ENCODE data around the gene C14orf180. TPM values are rescaled to one million over a fixed set of nuclear protein-coding genes. Genes with fewer than 3 reads are reported as not detected.
A peak's percentile ranks its signal among the peaks of the same experiment; 100 is the strongest.

Gene C14orf180
- total RNA-seq, 6 experiments from 2014 or later = 0.35 to 4.0 (median 1.9) TPM

GRCh38 chr14:104584557-104584956 lies 5.0 kb downstream of the C14orf180 start:
- DNase-seq (no peak), ATAC-seq (no peak)

GRCh38 chr14:104585966-104586697 lies 6.6 kb downstream of the C14orf180 start:
- intact Hi-C loops (cut with DNase I) = no loop called here
- Histone ChIP-seq H3K4me3 (no peak overlapping the region), H3K27me3 (no peaks in the 10 kb centered on the region), H3K36me3 (no peaks in the 10 kb centered on the region), H3K27ac (no peak overlapping the region), H3K4me1 (no peaks in the 10 kb centered on the region), H3K9me3 (no peaks in the 10 kb centered on the region)
- ATAC-seq = peak in 1 of 4 donors; percentile 5
- TF ChIP-seq CTCF (IDR thresholded peaks at IDR 0.05) = no peak
- TF ChIP-seq POLR2A (IDR thresholded peaks at IDR 0.05) = no peak
- no peak for DNase-seq
- 60% methylated on average over 22 of the region's 24 CpGs for WGBS (ENCODE audit: insufficient coverage, low coverage, low lambda C conversion rate, missing lambda C conversion rate)

More at GRCh38 chr14:104584557-104584956, 5.0 kb downstream of the C14orf180 start:
- H3K27me3 ChIP-seq = no peaks in the 10 kb centered on the region
- no peaks in the 10 kb centered on the region for H3K36me3 ChIP-seq
- WGBS (ENCODE audit: insufficient coverage, low coverage, low lambda C conversion rate, missing lambda C conversion rate) = 43% methylated on average over 2 of the region's 10 CpGs
- TF ChIP-seq POLR2A (IDR thresholded peaks at IDR 0.05) (no peak), CTCF (IDR thresholded peaks at IDR 0.05) (no peak)
- no peak overlapping the region for H3K27ac ChIP-seq
- H3K4me1 ChIP-seq = peaks cover 0 to 6% (median 3%) of the 10 kb centered on the region in 4 donors
- no peaks in the 10 kb centered on the region for H3K9me3 ChIP-seq
- intact Hi-C loops (cut with DNase I) = no loop called here
- no peak overlapping the region for H3K4me3 ChIP-seq

- WGBS (ENCODE audit: insufficient coverage, low coverage, low lambda C conversion rate, missing lambda C conversion rate) = no CpG with 5 or more reads among the region's 19 CpGs
- DNase-seq (no peak), ATAC-seq (peak; percentile 6 to 63 (median 33))
- Histone ChIP-seq H3K9me3 (no peaks in the 10 kb centered on the region), H3K27ac (no peak overlapping the region), H3K4me1 (no peaks in the 10 kb centered on the region), H3K4me3 (no peak overlapping the region), H3K36me3 (no peaks in the 10 kb centered on the region), H3K27me3 (no peaks in the 10 kb centered on the region)
- intact Hi-C loops (cut with DNase I) = no loop called here
- no peak for TF ChIP-seq CTCF (IDR thresholded peaks at IDR 0.05)
- TF ChIP-seq POLR2A (IDR thresholded peaks at IDR 0.05) = no peak
Observed at GRCh38 chr14:104586832-104587620, 7.5 kb downstream of the C14orf180 start.

- no peak overlapping the region for H3K4me3 ChIP-seq
- H3K36me3 ChIP-seq = no peaks in the 10 kb centered on the region
- DNase-seq (no peak), ATAC-seq (no peak)
- H3K9me3 ChIP-seq = no peaks in the 10 kb centered on the region
- WGBS (ENCODE audit: insufficient coverage, low coverage, low lambda C conversion rate, missing lambda C conversion rate) = no CpG with 5 or more reads among the region's 19 CpGs
- H3K4me1 ChIP-seq = no peaks in the 10 kb centered on the region
- no peaks in the 10 kb centered on the region for H3K27me3 ChIP-seq
- H3K27ac ChIP-seq = no peak overlapping the region
- intact Hi-C loops (cut with DNase I) = no loop called here
- TF ChIP-seq POLR2A (IDR thresholded peaks at IDR 0.05) (no peak), CTCF (IDR thresholded peaks at IDR 0.05) (no peak)
Observed at GRCh38 chr14:104587641-104588040, 8.1 kb downstream of the C14orf180 start.

Data from right lobe of liver (tissue), 6 donors.